HepG2 (cell line): ENCODE measurements around the gene PRSS12. TPM values are rescaled to one million over a fixed set of nuclear protein-coding genes. Genes with fewer than 3 reads are reported as not detected.

Source experiments
- CEBPZ ChIP-seq: IDR thresholded peaks from 2 replicates; pipeline ENCODE4 v1.6.1; 2012; ENCODE audit warnings: low read length, improper control_type of control experiment
- CREM ChIP-seq, 2 experiments: sonication (generic) in 1 of 2; formaldehyde crosslinking in 1 of 2; IDR thresholded peaks; 2 replicates each; pipeline versions ENCODE4 v1.4.0 to v1.6.1; 2016 to 2020; ENCODE audit warnings: antibody characterized with exemption in 1 of 2, mild to moderate bottlenecking in 1 of 2, missing genetic modification reagents in 1 of 2
- EZH2 ChIP-seq: conservative IDR thresholded peaks from 2 replicates; pipeline ENCODE4 v1.6.1; 2012; ENCODE audit warnings: mild to moderate bottlenecking, low read depth, low read length, moderate library complexity
- FOXC1 ChIP-seq: sonication (generic); formaldehyde crosslinking; IDR thresholded peaks from 2 replicates; pipeline ENCODE4 v1.8.0; 2022; ENCODE audit warnings: mild to moderate bottlenecking, missing genetic modification reagents, borderline replicate concordance
- GMEB2 ChIP-seq: IDR thresholded peaks from 2 replicates; pipeline ENCODE4 v1.6.1; 2016; ENCODE audit warnings: missing biosample characterization, missing genetic modification reagents, low read depth
- MED13 ChIP-seq: sonication (generic); formaldehyde crosslinking; IDR thresholded peaks from 2 replicates; pipeline ENCODE4 v1.5.0; 2020; ENCODE audit warnings: missing genetic modification reagents
- PHF5A ChIP-seq: IDR thresholded peaks from one replicate; pipeline ENCODE4 v1.6.1; 2018; ENCODE audit warnings: low read depth, missing genetic modification reagents; ENCODE audit not compliant: unreplicated experiment
- REXO4 ChIP-seq: sonication (generic); formaldehyde crosslinking; IDR thresholded peaks from 2 replicates; pipeline ENCODE4 v1.8.0; 2022; ENCODE audit warnings: missing genetic modification reagents, mild to moderate bottlenecking, borderline replicate concordance
- RXRB ChIP-seq: IDR thresholded peaks from 2 replicates; pipeline ENCODE4 v1.6.1; 2016; ENCODE audit warnings: borderline replicate concordance, missing genetic modification reagents, missing compliant biosample characterization
- TCF12 ChIP-seq, 2 experiments: fragments of 450-650 bp in 1 of 2; sonication (generic) in 1 of 2; formaldehyde crosslinking in 1 of 2; IDR thresholded peaks; 2 replicates each; pipeline versions ENCODE4 v1.6.1 to v1.8.0; 2017 to 2022; ENCODE audit warnings: antibody characterized with exemption in 1 of 2, mild to moderate bottlenecking in 1 of 2, missing genetic modification reagents in 1 of 2, moderate library complexity in 1 of 2
- ZNF138 ChIP-seq: sonication (generic); formaldehyde crosslinking; IDR thresholded peaks from 2 replicates; pipeline ENCODE4 v1.5.0; 2020; ENCODE audit warnings: mild to moderate bottlenecking, low read depth, missing genetic modification reagents
- ZNF709 ChIP-seq: sonication (generic); formaldehyde crosslinking; IDR thresholded peaks from 2 replicates; pipeline ENCODE4 v1.5.0; 2020; ENCODE audit warnings: mild to moderate bottlenecking, missing genetic modification reagents
- ZSCAN21 ChIP-seq: sonication (generic); formaldehyde crosslinking; IDR thresholded peaks from 2 replicates; pipeline ENCODE4 v1.8.0; 2022; ENCODE audit warnings: mild to moderate bottlenecking, missing genetic modification reagents, moderate library complexity, borderline replicate concordance
- ZSCAN9 ChIP-seq: IDR thresholded peaks from 2 replicates; pipeline ENCODE4 v1.6.1; 2016; ENCODE audit warnings: borderline replicate concordance
- polyA plus RNA-seq, 8 experiments: library from polyadenylated mRNA; depleted of rRNA in 3 of 8; stranded (reverse) in 7 of 8; unstranded in 1 of 8; fragments of >200 nt; fragmentation: Illumina TruSeq in 4 of 8; extraction: Trizol in 4 of 8; gene quantifications; 2 replicates each; pipeline versions ENCODE4 v1.2.1 to v1.2.3, GENCODE V29; 2011 to 2016; ENCODE audit warnings: low read depth in 4 of 8, missing spikeins in 1 of 8, mixed read lengths in 1 of 8; ENCODE audit not compliant: insufficient read depth in 1 of 8
- total RNA-seq, 5 experiments: library from RNA; depleted of rRNA; stranded (reverse); fragments of >200 nt; fragmentation: Illumina TruSeq; extraction: Trizol; gene quantifications; 2 replicates each; pipeline ENCODE4 v1.2.3, GENCODE V29; 2016; ENCODE audit warnings: low read depth in 1 of 5
- TF ChIP-seq, protein P1 (sequence below): sonication (generic); formaldehyde crosslinking; IDR thresholded peaks from 2 replicates; pipeline ENCODE4 v1.8.0; 2022; ENCODE audit warnings: mild to moderate bottlenecking, missing genetic modification reagents
- TF ChIP-seq, protein P2 (sequence below): sonication (generic); formaldehyde crosslinking; IDR thresholded peaks from 2 replicates; pipeline ENCODE4 v1.5.0; 2020; ENCODE audit warnings: mild to moderate bottlenecking, missing genetic modification reagents, borderline replicate concordance

PRSS12 gene
- total and polyA plus RNA-seq, 2 of the 13 experiments (the other 11 are each of a cell fraction or from before 2014, with no cell fraction given), result 0.02 TPM; not detected in 1

- TF ChIP-seq RXRB (CRISPR knock-in tag) (peak; percentile 69), ZNF138 (no peak; the same call in 1 of the 2 replicates), REXO4 (CRISPR knock-in tag) (peak; percentile 69; the same call in 1 of the 2 replicates), ZNF709 (CRISPR knock-in tag) (peak; percentile 78; the same call in 1 of the 2 replicates), GMEB2 (no peak; the same call in 1 of the 2 replicates), FOXC1 (peak; percentile 96; the same call in 1 of the 2 replicates), ZSCAN9 (CRISPR knock-in tag) (peak; percentile 96), MED13 (CRISPR knock-in tag) (no peak; the same call in 1 of the 2 replicates), TCF12 (IDR thresholded peaks at IDR 0.05) (no peak), TCF12 (CRISPR knock-in tag; IDR thresholded peaks at IDR 0.05) (no peak; the same call in none of the 2 replicates), PHF5A (CRISPR knock-in tag) (peak; percentile 87), EZH2 (no peak), CREM (IDR thresholded peaks at IDR 0.05) (peak; percentile 94), CREM (CRISPR knock-in tag; IDR thresholded peaks at IDR 0.05) (no peak), CEBPZ (no peak), ZSCAN21 (CRISPR knock-in tag) (no peak)
- TF ChIP-seq, protein P1, sequence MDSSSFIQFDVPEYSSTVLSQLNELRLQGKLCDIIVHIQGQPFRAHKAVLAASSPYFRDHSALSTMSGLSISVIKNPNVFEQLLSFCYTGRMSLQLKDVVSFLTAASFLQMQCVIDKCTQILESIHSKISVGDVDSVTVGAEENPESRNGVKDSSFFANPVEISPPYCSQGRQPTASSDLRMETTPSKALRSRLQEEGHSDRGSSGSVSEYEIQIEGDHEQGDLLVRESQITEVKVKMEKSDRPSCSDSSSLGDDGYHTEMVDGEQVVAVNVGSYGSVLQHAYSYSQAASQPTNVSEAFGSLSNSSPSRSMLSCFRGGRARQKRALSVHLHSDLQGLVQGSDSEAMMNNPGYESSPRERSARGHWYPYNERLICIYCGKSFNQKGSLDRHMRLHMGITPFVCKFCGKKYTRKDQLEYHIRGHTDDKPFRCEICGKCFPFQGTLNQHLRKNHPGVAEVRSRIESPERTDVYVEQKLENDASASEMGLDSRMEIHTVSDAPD, result no peak
- TF ChIP-seq, protein P2, sequence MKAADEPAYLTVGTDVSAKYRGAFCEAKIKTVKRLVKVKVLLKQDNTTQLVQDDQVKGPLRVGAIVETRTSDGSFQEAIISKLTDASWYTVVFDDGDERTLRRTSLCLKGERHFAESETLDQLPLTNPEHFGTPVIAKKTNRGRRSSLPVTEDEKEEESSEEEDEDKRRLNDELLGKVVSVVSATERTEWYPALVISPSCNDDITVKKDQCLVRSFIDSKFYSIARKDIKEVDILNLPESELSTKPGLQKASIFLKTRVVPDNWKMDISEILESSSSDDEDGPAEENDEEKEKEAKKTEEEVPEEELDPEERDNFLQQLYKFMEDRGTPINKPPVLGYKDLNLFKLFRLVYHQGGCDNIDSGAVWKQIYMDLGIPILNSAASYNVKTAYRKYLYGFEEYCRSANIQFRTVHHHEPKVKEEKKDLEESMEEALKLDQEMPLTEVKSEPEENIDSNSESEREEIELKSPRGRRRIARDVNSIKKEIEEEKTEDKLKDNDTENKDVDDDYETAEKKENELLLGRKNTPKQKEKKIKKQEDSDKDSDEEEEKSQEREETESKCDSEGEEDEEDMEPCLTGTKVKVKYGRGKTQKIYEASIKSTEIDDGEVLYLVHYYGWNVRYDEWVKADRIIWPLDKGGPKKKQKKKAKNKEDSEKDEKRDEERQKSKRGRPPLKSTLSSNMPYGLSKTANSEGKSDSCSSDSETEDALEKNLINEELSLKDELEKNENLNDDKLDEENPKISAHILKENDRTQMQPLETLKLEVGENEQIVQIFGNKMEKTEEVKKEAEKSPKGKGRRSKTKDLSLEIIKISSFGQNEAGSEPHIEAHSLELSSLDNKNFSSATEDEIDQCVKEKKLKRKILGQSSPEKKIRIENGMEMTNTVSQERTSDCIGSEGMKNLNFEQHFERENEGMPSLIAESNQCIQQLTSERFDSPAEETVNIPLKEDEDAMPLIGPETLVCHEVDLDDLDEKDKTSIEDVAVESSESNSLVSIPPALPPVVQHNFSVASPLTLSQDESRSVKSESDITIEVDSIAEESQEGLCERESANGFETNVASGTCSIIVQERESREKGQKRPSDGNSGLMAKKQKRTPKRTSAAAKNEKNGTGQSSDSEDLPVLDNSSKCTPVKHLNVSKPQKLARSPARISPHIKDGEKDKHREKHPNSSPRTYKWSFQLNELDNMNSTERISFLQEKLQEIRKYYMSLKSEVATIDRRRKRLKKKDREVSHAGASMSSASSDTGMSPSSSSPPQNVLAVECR, result peak; percentile 84
Observed at GRCh38 chr4:118278473-118279274, 74.1 kb downstream of the PRSS12 start (continued).
